Stomach smooth muscle (tissue), 2 donors: ENCODE results near the gene WSB1.
A peak's percentile ranks its signal among the peaks of the same experiment; 100 is the strongest.
"Not testable (repeated sequence)": the region's sequence is repeated elsewhere in the genome, so short reads cannot be mapped to it uniquely, and the experiment has no call there.

Source experiments
- H3K27ac ChIP-seq: one replicate; pipeline ENCODE4 v1.7.0; 2013; ENCODE audit warnings: mild to moderate bottlenecking, low read length, inconsistent platforms
- H3K27me3 ChIP-seq, 2 donors: one replicate each; pipeline ENCODE4 v1.7.0; 2013; ENCODE audit warnings: low read length in 2 of 2; ENCODE audit not compliant: insufficient read depth in 2 of 2, control insufficient read depth in 1 of 2
- H3K36me3 ChIP-seq, 2 donors: one replicate each; pipeline ENCODE4 v1.7.0; 2013; ENCODE audit warnings: low read length in 2 of 2; ENCODE audit not compliant: control insufficient read depth in 2 of 2, insufficient read depth in 2 of 2
- H3K4me1 ChIP-seq: one replicate; pipeline ENCODE4 v1.7.0; 2013; ENCODE audit warnings: low read length; ENCODE audit not compliant: control insufficient read depth, insufficient read depth
- H3K4me3 ChIP-seq, 2 donors: one replicate each; pipeline ENCODE4 v1.7.0; 2013; ENCODE audit warnings: low read length in 2 of 2
- H3K9ac ChIP-seq, 2 donors: one replicate each; pipeline ENCODE4 v1.7.0; 2013; ENCODE audit warnings: low read length in 2 of 2, mild to moderate bottlenecking in 1 of 2
- H3K9me3 ChIP-seq, 2 donors: one replicate each; pipeline ENCODE4 v1.7.0; 2013; ENCODE audit warnings: low read length in 2 of 2; ENCODE audit not compliant: control insufficient read depth in 2 of 2
- donor health status: healthy.
- donor health status: Pancreatic carcinoma.

Gene WSB1

DNA sequence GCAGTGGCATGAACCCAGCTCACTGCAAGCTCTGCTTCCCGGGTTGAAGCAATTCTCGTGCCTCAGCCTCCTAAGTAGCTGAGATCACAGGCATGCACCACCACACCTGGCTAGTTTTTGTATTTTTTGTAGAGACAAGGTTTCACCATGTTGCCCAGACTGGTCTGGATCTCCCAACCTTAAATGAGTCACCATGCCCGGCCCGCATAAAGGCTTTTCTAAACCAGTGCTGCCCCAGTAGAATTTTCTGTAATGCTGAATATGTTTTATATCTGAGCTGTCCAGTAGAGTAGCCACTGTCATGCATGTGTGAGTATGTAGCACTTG is 36.9 kb upstream of the WSB1 start:
- H3K27ac ChIP-seq = peak overlapping the region; percentile 70
- no peak overlapping the region for H3K9ac ChIP-seq
- H3K9me3 ChIP-seq = no peaks in the 10 kb centered on the region
- H3K4me1 ChIP-seq = peaks cover 12% of the 10 kb centered on the region
- no peaks in the 10 kb centered on the region for H3K36me3 ChIP-seq
- H3K4me3 ChIP-seq = no peak overlapping the region
- no peaks in the 10 kb centered on the region for H3K27me3 ChIP-seq

- Histone ChIP-seq H3K27ac (no peak overlapping the region), H3K27me3 (no peaks in the 10 kb centered on the region), H3K4me3 (no peak overlapping the region), H3K9ac (no peak overlapping the region), H3K36me3 (no peaks in the 10 kb centered on the region), H3K4me1 (peaks cover 16% of the 10 kb centered on the region), H3K9me3 (no peaks in the 10 kb centered on the region)
Measured at GRCh38 chr17:27259356-27259755, 34.6 kb upstream of the WSB1 start.

DNA sequence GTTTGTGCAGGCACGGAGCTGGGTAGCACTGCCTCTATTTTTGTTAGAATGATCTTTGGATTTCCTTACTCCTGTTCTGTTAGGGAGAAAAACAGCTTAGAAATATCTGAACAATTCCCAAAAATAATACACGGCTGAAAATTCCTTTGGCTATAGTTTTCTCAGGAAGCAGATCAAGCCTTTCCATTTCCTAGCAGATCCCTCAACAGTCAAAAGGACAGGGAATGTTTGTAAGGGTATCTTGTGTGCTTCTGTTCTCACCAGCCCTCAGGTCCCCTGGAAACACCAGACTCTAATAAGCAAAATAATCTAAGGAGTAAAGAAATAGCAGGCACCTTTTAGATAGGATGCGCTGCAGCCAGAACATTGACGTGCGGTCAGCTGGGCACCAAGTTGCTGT is 30.5 kb upstream of the WSB1 start:
- H3K4me3 ChIP-seq = no peak overlapping the region
- H3K4me1 ChIP-seq = peaks cover 3% of the 10 kb centered on the region
- H3K36me3 ChIP-seq = no peaks in the 10 kb centered on the region
- no peaks in the 10 kb centered on the region for H3K27me3 ChIP-seq
- no peak overlapping the region for H3K9ac ChIP-seq
- H3K9me3 ChIP-seq = no peaks in the 10 kb centered on the region
- H3K27ac ChIP-seq = no peak overlapping the region

DNA sequence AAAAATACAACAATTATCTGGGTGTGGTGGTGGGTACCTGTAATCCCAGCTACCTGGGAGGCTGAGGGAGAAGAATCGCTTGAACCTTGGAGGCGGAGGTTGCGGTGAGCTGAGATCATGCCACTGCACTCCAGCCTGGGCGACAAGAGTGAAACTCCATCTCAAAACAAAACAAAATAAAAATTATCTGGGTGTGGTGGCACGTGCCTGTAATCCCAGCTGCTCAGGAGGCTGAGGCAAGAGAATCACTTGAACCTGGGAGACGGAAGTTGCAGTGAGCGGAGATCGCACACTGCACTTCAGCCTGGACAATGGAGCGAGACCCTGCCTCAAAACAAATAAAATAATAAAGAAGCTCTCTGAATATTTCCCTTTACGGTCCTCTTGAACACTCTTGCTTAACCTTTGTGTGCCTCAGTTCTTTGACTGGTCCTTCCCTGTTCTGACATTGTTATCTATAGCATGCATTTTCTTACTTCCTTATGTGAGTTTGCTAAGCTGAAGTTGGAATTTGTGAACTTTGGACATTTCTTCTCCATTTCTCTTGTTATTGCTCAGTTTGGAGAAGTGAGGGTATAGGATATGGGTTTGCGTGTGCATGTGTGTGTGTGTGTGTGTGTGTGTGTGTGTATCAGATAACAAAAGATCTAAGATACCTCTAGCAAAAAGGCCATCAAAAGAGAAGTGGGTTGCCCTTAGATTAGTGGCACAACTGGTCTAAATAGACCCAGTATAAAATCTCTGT is 29.7 kb upstream of the WSB1 start:
- H3K4me1 ChIP-seq = peaks cover 3% of the 10 kb centered on the region
- H3K27ac ChIP-seq = no peak overlapping the region
- no peak overlapping the region for H3K9ac ChIP-seq
- H3K36me3 ChIP-seq = no peaks in the 10 kb centered on the region
- H3K9me3 ChIP-seq = no peaks in the 10 kb centered on the region
- no peaks in the 10 kb centered on the region for H3K27me3 ChIP-seq
- no peak overlapping the region for H3K4me3 ChIP-seq

DNA sequence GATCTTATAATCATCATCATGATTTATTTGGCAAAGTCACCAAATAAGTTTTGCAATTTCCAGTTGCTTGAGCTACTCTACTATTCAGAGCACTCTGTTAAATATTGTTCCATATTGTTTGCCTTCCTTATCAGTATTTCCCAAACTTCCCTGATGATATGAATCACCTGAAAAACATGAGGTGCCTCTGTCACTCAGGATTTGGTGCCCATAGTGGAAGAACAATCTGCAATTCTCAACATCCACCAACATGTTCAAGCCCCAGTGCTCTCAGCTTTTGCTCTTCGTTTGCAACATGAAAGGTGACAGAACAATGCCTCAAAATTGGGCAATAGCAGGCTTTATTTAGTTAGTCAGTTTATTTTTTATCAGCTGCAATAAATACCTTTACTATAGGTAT is 28.6 kb upstream of the WSB1 start:
- Histone ChIP-seq H3K27me3 (no peaks in the 10 kb centered on the region), H3K36me3 (no peaks in the 10 kb centered on the region), H3K9me3 (no peaks in the 10 kb centered on the region), H3K4me3 (no peak overlapping the region), H3K4me1 (peaks cover 3% of the 10 kb centered on the region), H3K27ac (no peak overlapping the region), H3K9ac (no peak overlapping the region)

DNA sequence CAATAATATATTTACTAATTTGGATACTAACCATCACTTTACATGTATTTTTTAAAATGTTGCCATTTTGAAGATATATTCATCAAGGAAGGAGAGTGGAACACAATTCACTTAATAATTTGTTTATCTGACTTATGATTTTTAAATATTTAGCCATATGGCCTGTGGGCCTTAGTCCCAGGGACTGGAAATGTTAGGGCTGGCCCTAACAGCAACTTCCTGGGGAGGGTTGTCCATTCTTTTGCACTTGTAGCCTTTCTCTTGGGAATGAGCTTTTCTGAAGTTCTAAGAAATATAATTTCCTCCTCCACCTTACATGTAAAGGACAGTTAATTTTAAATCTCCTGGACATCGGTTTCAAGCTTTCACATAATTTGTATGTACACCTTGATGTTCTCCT is 27.7 kb upstream of the WSB1 start:
- Histone ChIP-seq H3K4me1 (peaks cover 3% of the 10 kb centered on the region), H3K9ac (no peak overlapping the region), H3K27me3 (no peaks in the 10 kb centered on the region), H3K27ac (no peak overlapping the region), H3K36me3 (no peaks in the 10 kb centered on the region), H3K9me3 (no peaks in the 10 kb centered on the region), H3K4me3 (no peak overlapping the region)

DNA sequence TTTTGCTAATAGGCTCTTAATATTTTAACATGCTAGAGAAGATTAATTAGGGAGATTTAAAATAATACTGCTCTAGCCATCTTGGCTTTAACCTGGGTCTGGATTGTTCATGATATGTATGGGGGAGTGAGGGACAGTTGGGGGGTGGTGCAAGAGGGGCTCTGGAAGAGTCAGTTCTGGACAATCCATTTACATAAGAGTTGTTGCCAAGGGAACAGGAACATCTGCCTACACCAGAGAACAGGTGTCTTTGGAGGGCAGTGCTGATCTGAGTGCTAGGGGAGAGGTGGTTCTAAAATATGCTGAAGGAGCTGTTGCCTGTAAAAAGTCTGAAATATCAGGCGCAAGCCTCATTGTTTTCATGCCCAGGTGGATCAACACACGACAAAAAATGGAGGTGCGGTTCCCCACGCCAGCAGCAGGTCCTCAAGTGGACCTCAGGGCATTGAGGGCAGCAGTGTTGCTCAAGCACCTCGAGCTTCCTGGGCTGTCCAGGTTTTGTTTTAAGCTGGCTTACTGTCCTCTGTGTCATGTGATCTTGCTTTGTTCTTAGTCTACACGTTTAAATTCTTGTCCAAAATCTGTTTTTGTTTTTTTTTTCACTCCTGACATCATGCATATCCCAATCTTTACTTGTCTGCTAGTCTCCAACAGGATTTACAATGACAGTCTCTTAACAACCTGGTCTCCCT is 25.4 kb upstream of the WSB1 start:
- no peaks in the 10 kb centered on the region for H3K36me3 ChIP-seq
- H3K9me3 ChIP-seq = no peaks in the 10 kb centered on the region
- H3K27ac ChIP-seq = no peak overlapping the region
- H3K27me3 ChIP-seq = no peaks in the 10 kb centered on the region
- no peak overlapping the region for H3K4me3 ChIP-seq
- H3K4me1 ChIP-seq = no peaks in the 10 kb centered on the region
- no peak overlapping the region for H3K9ac ChIP-seq

DNA sequence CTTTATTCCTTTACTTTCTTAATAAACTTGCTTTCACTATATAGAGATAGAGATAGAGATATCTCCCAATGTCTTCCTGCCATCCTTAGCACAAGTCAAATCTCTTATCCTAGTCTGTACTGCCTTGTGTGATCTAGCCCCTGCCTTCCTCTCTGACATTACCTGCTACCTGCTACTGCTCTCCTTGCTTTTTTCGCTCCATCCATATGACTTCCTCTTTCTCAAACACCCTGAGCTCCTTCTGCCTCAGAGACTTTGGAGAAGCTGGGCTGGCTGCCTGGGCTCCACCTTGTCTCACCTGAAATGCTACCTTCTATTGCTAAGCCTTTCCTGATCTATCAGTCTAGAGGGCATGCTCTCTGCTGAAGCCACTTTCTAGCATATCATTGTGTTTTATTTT is 24.7 kb upstream of the WSB1 start:
- Histone ChIP-seq H3K27me3 (no peaks in the 10 kb centered on the region), H3K9me3 (no peaks in the 10 kb centered on the region), H3K27ac (no peak overlapping the region), H3K4me3 (no peak overlapping the region), H3K36me3 (no peaks in the 10 kb centered on the region), H3K4me1 (no peaks in the 10 kb centered on the region), H3K9ac (no peak overlapping the region)

- H3K9ac ChIP-seq = no peak overlapping the region
- no peak overlapping the region for H3K4me3 ChIP-seq
- no peaks in the 10 kb centered on the region for H3K9me3 ChIP-seq
- no peaks in the 10 kb centered on the region for H3K4me1 ChIP-seq
- H3K27me3 ChIP-seq = no peaks in the 10 kb centered on the region
- H3K27ac ChIP-seq = no peak overlapping the region
- H3K36me3 ChIP-seq = no peaks in the 10 kb centered on the region
Measured at GRCh38 chr17:27269974-27270373, 23.9 kb upstream of the WSB1 start.

GRCh38 chr17:27276653-27277156 is 17.2 kb upstream of the WSB1 start:
- H3K9ac ChIP-seq = no peak overlapping the region
- H3K36me3 ChIP-seq = no peaks in the 10 kb centered on the region
- H3K4me3 ChIP-seq = no peak overlapping the region
- no peaks in the 10 kb centered on the region for H3K4me1 ChIP-seq
- H3K27ac ChIP-seq = no peak overlapping the region
- H3K9me3 ChIP-seq = no peaks in the 10 kb centered on the region
- no peaks in the 10 kb centered on the region for H3K27me3 ChIP-seq

- H3K4me3 ChIP-seq, H3K27ac ChIP-seq, H3K9ac ChIP-seq, H3K36me3 ChIP-seq, H3K4me1 ChIP-seq, H3K9me3 ChIP-seq, H3K27me3 ChIP-seq: not testable (repeated sequence)
Measured at GRCh38 chr17:27279132-27279531, 14.8 kb upstream of the WSB1 start.
